Measurements from ENCODE around the gene NINJ2.

The NINJ2 gene

DNA sequence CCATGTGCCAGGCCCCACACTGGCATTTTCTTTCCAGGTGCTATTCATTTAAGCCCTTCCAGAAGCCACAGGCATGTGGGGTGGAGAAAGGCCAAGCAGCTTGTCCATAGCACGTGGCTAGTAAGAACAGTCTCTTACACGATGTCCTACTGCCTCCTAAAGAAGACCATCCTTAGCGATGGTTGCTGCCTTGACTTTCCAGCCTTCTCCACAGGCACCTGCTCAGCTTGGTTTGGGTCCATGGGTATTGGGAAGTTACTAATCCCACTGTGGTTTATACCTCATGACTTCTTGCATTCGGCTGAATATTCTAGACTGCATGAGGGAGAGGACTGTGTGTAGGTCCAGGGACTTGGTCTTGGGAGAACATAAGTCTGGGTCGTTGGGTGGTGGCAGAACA, 49.2 kb downstream of the NINJ2 start:
- TF ChIP-seq, protein P1, sequence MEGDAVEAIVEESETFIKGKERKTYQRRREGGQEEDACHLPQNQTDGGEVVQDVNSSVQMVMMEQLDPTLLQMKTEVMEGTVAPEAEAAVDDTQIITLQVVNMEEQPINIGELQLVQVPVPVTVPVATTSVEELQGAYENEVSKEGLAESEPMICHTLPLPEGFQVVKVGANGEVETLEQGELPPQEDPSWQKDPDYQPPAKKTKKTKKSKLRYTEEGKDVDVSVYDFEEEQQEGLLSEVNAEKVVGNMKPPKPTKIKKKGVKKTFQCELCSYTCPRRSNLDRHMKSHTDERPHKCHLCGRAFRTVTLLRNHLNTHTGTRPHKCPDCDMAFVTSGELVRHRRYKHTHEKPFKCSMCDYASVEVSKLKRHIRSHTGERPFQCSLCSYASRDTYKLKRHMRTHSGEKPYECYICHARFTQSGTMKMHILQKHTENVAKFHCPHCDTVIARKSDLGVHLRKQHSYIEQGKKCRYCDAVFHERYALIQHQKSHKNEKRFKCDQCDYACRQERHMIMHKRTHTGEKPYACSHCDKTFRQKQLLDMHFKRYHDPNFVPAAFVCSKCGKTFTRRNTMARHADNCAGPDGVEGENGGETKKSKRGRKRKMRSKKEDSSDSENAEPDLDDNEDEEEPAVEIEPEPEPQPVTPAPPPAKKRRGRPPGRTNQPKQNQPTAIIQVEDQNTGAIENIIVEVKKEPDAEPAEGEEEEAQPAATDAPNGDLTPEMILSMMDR (IDR thresholded peaks at IDR 0.05): no peak

DNA sequence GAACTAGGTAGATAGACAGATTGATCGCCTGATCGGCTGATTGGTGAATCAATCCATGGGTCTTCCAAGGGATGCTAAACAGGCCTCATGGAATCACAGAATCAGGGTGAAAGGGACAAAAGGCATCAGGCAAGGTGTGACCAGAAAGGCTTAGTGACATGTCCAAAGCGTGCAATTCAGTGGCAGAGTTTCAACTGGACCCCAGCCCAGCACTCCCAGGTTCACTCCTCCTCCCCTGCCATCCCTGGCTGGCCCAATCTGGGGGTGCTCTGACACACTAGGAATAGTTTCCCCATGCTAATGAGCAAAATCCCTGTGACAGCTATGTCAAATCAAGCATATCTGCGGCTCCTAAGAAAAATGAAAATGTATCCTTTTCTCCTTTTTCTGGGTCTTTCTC, 50.4 kb downstream of the NINJ2 start:
- TF ChIP-seq, protein P1 (IDR thresholded peaks at IDR 0.05): no peak

DNA sequence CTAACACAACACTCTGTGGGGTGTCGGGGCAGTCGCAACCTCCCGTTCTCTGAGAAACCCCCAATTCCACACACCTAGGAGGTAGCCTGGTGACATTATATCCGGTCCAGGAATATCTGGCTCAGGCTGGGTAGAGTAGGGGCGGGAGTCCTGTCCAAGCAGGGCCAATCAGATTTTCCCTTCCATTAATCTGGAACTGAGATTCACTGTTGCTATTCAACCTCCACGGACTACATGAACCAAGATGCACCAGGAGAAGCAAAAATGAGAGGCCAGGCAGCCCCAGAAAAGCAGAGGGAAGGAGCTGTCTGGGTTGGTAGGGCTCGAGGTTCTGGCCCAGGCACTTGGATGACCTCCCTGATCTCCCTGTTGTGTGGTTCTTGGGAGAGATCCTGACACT, 51.0 kb downstream of the NINJ2 start:
- TF ChIP-seq, protein P1 (IDR thresholded peaks at IDR 0.05): no peak

DNA sequence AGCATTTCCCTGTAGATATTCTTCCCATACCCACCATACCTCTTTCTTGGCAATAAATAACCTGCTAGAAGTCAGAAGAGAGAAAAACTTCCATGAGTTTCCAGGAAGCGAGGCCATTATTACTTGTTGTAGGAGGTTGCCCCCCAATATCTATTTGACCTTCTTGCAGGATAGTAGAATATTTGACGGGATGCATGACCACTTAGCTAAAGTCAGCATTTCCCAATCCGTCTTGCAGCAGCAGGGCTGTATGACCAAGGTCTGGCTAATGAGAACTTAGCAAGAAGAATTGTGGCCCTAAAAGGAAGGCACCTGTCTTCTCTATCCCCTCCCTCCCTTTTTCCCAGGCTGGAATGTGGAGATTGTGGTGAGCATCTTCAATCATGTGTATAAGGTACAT, 51.5 kb downstream of the NINJ2 start:
- TF ChIP-seq, protein P1 (IDR thresholded peaks at IDR 0.05): no peak

DNA sequence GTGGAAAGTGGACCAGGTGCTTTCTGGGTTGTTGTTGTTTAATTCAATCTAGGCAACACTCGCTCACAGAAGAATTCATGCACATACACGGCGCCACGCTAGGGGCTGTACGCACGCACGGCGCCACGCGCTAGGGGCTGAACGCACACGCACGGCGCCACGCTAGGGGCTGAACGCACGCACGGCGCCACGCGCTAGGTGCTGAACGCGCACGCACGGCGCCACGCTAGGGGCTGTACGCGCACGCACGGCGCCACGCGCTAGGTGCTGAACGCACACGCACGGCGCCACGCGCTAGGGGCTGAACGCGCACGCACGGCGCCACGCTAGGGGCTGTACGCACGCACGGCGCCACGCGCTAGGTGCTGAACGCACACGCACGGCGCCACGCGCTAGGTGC, 54.3 kb downstream of the NINJ2 start:
- TF ChIP-seq, protein P1 (IDR thresholded peaks at IDR 0.05): no peak

DNA sequence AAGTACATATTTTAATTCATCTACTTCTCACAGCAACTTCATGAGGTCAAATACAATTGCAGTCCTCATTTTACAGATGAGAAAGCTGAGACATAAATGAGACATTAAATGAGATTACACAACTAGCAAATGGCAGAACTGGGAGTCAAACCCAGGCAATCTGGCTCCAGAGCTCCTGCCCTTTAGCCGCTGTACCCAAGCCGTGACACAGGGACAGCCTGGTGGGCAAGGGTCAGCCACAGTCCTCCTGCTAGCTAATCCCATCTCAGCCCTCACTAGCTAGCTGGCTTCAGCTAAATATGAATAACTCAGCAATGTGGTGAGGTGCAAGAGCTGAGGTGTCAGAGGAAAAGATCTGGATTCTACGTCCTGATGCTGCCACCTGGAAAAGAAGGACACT, 54.8 kb downstream of the NINJ2 start:
- TF ChIP-seq, protein P1 (IDR thresholded peaks at IDR 0.05): no peak

DNA sequence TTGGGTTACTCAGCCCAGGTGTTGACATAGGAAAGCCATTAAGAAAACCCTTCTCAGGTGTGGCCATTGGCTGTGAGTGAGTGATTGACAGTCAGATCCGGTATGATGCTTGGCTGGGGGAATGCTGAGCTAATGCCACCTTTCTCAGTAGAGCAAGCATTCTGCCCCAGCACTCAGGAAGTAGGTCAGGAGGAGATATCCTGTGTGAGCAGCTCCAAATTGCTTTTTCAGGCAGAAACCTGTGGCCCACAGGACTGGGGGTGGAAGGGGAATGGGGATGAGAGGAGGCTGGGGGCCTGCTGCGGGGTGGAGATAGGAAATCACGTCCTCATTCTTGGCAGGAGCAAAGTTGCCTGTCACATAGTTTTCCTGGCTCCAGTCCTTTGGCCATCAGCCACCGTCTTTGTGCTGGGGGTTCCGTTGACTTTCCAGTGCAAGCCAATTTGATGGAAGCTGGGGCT, 55.7 kb downstream of the NINJ2 start:
- TF ChIP-seq, protein P1 (IDR thresholded peaks at IDR 0.05): no peak

DNA sequence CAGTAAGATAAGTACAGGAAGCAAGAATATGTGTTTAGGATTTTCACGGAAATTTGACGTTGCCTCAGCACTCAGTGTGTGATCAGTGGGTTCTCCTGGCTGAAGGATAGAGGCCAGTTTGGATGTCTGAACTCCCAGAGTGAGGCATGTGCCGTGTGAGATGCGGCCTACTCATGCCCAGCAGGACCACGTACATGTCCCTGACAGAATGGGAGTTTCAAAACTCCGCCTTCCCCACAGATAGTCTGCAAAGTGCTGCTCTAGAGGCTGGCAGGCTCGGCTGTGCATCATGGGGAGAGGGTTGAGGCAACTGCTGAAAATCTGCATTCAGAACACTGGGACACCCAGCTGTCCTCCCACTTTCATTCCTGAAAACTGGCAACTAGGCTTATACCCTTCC, 58.3 kb downstream of the NINJ2 start:
- TF ChIP-seq, protein P1 (IDR thresholded peaks at IDR 0.05): no peak
